Measurements from ENCODE around the gene ITGB5. TPM values are rescaled to one million over a fixed set of nuclear protein-coding genes. Genes with fewer than 3 reads are reported as not detected.

ITGB5 gene, protein sequence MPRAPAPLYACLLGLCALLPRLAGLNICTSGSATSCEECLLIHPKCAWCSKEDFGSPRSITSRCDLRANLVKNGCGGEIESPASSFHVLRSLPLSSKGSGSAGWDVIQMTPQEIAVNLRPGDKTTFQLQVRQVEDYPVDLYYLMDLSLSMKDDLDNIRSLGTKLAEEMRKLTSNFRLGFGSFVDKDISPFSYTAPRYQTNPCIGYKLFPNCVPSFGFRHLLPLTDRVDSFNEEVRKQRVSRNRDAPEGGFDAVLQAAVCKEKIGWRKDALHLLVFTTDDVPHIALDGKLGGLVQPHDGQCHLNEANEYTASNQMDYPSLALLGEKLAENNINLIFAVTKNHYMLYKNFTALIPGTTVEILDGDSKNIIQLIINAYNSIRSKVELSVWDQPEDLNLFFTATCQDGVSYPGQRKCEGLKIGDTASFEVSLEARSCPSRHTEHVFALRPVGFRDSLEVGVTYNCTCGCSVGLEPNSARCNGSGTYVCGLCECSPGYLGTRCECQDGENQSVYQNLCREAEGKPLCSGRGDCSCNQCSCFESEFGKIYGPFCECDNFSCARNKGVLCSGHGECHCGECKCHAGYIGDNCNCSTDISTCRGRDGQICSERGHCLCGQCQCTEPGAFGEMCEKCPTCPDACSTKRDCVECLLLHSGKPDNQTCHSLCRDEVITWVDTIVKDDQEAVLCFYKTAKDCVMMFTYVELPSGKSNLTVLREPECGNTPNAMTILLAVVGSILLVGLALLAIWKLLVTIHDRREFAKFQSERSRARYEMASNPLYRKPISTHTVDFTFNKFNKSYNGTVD
- 129 and 170 TPM in 2 replicates for total RNA-seq (2014; rRNA removed; shearing (Covaris generic))

- DNase-seq (ENCODE audit: low read depth) = peak; percentile 90
These were observed at the start of gene ITGB5 for GRCh38 chr3:124887177-124887931. TSS of gene ITGB5 (minus strand) at chr3:124887365. CDS start at chr3:124887000, 365 bp downstream.

- DNase-seq (ENCODE audit: low read depth) = no peak
These were observed 48.8 kb upstream of the ITGB5 start for GRCh38 chr3:124935794-124936542.

DNA sequence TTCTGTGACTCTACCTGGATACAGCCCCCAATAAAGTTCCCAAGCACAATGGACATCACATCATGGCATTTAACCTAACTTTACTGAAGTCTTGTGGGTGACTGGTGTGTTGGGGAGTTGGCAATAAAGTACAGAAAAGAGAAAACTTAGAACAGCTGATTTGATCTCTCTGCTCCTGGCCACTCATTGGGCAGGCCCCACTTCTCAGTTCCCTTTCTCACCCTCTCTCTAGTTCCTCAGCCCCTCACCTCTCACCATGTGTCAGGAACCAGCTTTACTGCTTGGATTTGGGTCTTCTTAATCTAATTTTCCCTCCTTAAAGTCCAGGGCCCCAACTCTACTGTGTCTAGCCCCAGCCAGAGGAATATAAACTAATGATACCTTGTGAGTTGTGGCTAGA, 48.1 kb upstream of the ITGB5 start:
- DNase-seq (ENCODE audit: low read depth) = no peak

DNA sequence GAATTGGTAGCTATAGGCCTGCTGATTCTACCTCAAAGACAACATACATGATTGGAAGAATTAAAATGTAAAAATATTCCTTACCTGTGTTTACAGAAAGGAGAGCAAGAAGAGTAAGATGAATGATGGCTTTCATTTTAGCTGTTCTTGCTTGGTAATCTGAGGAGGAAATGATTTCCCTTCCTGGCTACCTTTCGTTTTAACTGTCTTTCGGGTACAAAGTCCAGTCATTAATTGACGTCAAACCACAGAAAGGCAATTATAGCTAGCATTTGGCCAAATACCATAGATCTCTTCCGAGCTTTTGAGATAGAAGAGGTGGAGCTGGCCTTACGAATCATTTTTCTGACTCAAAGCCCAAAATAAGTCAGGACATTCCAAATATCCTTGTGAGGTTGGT, 47.4 kb upstream of the ITGB5 start, which contains the start of gene MUC13:
Gene MUC13, minus strand, starts transcription at position 175 of the 400 bp plus-strand sequence. Its CDS starts 39 bp downstream, at position 136.
- DNase-seq (ENCODE audit: low read depth) = no peak

DNA sequence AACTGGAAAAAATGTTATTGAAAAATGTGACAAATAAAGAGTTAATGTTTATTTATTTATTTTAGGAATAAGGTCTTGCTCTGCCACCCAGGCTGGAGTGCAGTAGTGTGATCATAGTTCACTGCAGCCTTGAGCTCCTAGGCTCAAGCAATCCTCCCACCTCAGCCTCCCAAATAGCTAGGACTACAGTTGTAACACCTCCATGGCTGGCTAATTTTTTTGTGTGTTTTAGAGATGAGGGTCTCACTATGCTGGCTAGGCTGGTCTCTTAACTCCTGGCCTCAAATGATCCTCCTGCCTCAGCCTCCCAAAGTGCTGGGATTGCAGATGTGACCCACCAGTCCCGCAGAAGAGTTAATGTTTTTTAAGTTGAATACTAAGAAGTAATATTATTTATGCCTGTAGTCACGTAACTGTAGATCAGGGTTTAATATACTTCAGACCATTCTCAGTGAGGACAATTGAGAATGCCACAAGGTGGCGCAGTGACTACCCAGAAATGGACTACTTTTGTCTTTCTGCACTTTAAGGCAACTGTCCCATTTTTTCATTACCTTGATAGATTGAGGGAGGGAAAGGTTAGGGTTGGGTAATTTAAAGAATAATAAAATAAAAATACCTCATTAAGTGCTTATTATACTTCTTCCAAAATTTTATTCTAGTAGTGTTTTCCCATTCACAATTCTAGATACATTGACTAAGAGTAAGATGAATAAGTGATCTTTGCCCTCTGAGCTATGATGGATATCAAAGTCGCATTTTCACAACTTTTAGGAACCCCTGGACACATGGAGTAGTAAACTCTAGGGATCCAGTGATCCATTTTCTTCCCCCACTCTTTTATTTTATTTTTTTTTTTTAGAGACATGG, 41.4 kb upstream of the ITGB5 start:
- DNase-seq (ENCODE audit: low read depth) = peak; percentile 67

DNA sequence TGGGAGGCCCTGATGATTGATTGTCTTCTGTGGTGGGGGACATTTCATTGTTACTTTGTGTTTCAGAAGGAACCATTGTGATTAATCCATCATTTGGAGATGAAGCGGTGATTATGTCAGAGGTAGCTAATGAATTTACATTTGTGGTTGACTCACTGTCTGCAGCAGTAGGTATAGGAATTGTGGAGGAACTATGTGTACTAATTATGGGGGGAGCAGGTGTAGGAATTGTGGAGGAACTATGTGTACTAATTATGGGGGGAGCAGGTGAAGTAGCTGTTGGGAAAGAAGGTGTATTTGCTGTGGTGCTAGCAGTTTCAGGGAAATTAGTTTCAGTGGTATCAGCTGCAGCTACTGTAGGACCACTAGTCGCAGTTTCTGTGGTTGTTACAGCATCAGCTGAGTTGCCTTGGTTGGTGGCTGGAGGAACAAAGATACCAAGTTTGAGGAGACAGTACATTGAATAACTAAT, 40.4 kb upstream of the ITGB5 start:
- DNase-seq (ENCODE audit: low read depth) = no peak

DNA sequence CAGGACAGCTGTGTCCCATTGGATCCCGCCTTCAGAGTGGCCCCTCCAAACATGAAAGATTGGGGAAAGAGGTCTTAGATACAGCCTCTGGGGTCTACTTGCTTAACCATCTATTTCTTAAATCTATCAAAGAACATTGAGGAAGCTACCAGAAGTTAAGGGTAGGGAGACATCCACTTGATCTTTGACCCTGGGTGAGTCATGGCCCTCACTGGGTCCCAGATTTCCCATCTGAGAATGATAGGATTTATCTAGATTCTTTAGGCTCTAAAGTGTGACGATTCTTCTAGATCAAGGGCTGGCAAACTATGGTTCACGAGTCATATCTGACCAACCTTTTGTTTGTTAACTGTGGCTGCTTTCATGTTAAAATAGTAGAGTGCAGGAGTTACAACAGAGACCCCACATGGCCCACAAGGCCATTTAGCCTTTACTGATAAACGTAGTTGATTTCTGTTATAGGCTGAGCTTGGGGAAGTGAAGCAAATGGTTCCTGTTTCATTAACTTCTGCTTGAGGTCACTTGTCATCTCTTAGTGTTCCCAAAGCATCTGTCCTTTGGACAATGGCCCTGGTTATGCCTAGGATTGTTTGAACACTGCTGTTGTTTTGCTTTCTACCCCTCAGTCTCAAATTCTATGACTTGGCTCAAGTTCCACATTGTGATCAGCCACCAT, 39.4 kb upstream of the ITGB5 start:
- no peak for DNase-seq (ENCODE audit: low read depth)

GRCh38 chr3:124924741-124925140, 37.6 kb upstream of the ITGB5 start:
- no peak for DNase-seq (ENCODE audit: low read depth)

GRCh38 chr3:124923833-124924232, 36.7 kb upstream of the ITGB5 start:
- DNase-seq (ENCODE audit: low read depth) = no peak

GRCh38 chr3:124920718-124921117, 33.6 kb upstream of the ITGB5 start:
- no peak for DNase-seq (ENCODE audit: low read depth)

DNA sequence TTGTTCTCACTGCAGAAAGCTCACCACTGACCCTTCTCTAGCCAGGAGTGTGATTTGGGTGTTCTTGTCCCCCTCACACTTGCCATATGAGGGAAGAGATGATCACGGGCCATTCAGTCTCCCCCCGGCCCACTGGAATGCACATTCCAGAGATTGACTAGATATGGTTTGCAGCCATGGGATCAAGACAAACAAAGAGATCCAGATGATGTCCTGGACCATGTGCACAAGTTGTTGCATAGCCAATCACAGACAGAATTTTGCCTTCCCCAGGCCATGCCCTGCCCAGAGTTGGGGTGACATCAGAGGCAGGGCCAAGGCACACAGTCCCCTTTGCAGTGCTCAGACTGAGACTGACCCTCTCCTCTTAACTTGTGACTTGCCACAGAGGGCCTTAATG, 32.6 kb upstream of the ITGB5 start:
- DNase-seq (ENCODE audit: low read depth) = no peak

DNA sequence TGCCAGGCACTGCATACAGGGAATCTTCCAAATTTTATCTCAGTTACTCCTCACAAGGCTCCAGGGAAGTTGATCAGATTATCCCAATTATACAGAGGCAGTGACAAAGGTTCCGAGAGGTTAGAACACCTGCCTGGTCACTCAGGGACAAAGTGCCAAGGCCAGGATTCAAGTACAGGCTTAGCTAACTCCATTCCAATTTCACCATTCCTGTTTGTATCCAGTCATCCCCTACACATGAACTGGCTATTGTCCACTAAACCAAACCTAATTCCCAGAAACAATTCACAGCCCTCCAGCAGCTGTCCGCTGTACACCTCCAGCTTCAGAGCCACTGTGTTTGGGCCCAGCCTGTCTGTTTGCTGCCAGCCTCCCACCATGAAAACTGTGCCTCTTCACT, 31.4 kb upstream of the ITGB5 start:
- DNase-seq (ENCODE audit: low read depth) = no peak

DNA sequence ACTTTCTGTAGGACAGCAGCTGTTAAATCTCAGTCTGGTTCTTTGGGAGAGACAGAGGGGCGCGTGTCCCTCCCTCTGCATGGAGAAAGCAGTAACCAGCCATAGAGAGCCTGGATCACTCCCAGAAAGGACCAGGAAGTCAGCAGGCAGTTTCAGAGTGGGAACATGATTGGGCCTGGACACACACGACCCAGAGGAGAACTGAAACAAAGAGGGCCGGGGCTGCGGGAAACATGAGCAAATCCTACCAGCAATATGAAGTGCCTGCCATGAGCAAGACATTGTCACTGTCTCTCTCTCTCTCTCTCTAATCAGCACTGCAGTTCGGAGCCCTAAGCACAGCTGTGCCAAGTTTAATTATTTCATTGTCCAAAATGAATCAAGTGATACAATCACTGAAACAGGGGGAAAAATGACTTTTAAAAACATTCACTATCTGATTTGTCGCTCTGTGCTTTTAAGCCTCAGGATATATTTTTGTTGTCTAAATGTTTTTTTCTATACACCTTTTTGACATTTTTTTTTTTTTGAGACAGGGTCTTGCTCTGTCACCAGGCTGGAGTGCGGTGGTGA, 29.8 kb upstream of the ITGB5 start:
- DNase-seq (ENCODE audit: low read depth) = no peak

- DNase-seq (ENCODE audit: low read depth) = no peak
These were observed 28.1 kb upstream of the ITGB5 start for GRCh38 chr3:124915254-124915653.

DNA sequence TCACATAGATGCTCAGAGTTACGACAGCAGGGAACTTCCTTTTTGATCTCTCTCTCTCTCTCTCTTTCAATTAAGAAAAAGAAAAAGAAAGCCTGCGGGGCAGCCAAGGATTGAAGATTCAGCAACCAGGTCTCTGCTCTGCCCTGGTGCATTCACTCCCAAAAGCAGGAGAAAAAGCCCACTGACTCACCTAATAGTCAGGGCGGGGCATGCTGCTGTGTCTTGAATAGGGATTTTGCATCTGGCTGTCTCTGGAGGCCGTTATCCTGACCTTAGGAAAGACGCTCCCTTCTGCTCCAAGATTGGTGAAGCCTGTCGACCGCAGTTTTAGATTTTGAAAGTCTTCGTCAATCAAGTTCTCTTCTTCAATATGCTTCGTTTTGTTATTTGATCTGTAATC, 20.8 kb upstream of the ITGB5 start:
- DNase-seq (ENCODE audit: low read depth) = no peak

DNA sequence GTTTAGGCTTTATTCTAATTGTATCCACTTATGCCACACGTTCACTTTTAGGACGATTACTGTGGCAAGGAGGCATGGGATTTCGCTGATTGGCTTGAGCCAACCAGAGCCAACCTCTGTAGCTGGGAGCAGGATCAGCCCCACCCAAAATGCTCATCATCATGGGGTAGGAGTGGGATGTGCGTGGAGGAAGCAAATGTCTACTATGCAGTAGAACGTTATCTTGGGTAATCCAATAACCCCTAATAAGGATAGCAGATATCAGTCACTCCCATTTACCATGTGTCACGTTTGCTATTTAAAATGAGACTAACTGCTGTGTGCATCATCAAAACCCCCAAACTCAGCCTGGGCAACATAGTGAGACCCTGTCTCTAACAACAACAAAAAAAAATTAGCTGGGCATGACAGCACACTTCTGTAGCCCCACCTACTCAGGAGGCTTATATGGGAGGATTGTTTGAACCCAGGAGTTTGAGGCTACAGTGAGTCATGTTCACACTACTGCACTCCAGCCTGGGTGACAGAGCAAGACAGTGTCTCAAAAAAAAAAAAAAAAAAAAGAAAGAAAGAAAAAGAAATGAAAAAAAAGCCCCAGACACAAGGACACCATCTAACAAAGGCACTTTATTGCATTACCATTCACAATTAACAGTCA, 17.8 kb upstream of the ITGB5 start:
- no peak for DNase-seq (ENCODE audit: low read depth)

GRCh38 chr3:124903896-124904834, 17.0 kb upstream of the ITGB5 start:
- no peak for DNase-seq (ENCODE audit: low read depth)

Measured in Daoy (cell line).